Fibroblast of lung (primary cell): ENCODE data around the gene HPS5. TPM values are rescaled to one million over a fixed set of nuclear protein-coding genes. Genes with fewer than 3 reads are reported as not detected.

Source experiments
- DNase-seq, 2 donors: peaks; one replicate each; pipeline versions ENCODE4 v3.0.0 to v3.0.0-alpha.2; 2010; ENCODE audit warnings: low read depth in 2 of 2
- H2AFZ ChIP-seq: 2 replicates; pipeline ENCODE4 v1.5.1; 2012; ENCODE audit warnings: low read length, control low read depth, inconsistent platforms
- H3K27ac ChIP-seq: 2 replicates; pipeline ENCODE4 v1.5.1; 2011; ENCODE audit warnings: low read length, control low read depth; ENCODE audit not compliant: insufficient read depth
- H3K27me3 ChIP-seq: 2 replicates; pipeline ENCODE4 v1.5.1; 2011; ENCODE audit warnings: mild to moderate bottlenecking, low read length; ENCODE audit not compliant: control insufficient read depth, insufficient read depth
- H3K36me3 ChIP-seq: 2 replicates; pipeline ENCODE4 v1.5.1; 2011; ENCODE audit warnings: low read length; ENCODE audit not compliant: control insufficient read depth, insufficient read depth
- H3K4me1 ChIP-seq: 2 replicates; pipeline ENCODE4 v1.5.1; 2011; ENCODE audit warnings: low read length; ENCODE audit not compliant: control insufficient read depth, insufficient read depth; ENCODE audit errors: extremely low read depth
- H3K4me2 ChIP-seq: 2 replicates; pipeline ENCODE4 v1.5.1; 2011; ENCODE audit warnings: low read length, control low read depth; ENCODE audit not compliant: insufficient read depth; ENCODE audit errors: extremely low read depth
- H3K4me3 ChIP-seq, 4 experiments: fragments of 200-600 bp in 1 of 4; sonication (generic) in 1 of 4; replicated peaks in 1 of 4; 2 replicates each; pipeline ENCODE4 v1.5.1; 2011 to 2016; ENCODE audit warnings: low read length in 4 of 4, low read depth in 3 of 4, mild to moderate bottlenecking in 3 of 4, control low read depth in 2 of 4, inconsistent platforms in 1 of 4, mixed read lengths in 1 of 4; ENCODE audit not compliant: insufficient read depth in 1 of 4; ENCODE audit errors: control extremely low read depth in 1 of 4
- H3K79me2 ChIP-seq: 2 replicates; pipeline ENCODE4 v1.5.1; 2012; ENCODE audit warnings: mild to moderate bottlenecking, low read length, inconsistent platforms; ENCODE audit not compliant: control insufficient read depth, insufficient read depth
- H3K9ac ChIP-seq: 2 replicates; pipeline ENCODE4 v1.5.1; 2011; ENCODE audit warnings: mild to moderate bottlenecking, low read length, control low read depth; ENCODE audit not compliant: insufficient read depth
- H3K9me3 ChIP-seq: 2 replicates; pipeline ENCODE4 v1.5.1; 2012; ENCODE audit warnings: low read depth, low read length; ENCODE audit not compliant: control insufficient read depth, insufficient read depth
- H4K20me1 ChIP-seq: 2 replicates; pipeline ENCODE4 v1.5.1; 2011; ENCODE audit warnings: low read length; ENCODE audit not compliant: control insufficient read depth, insufficient read depth; ENCODE audit errors: extremely low read depth
- CTCF ChIP-seq, 2 donors: IDR thresholded peaks in 1 of 2; conservative IDR thresholded peaks in 1 of 2; 1 replicate in 1 of 2; 2 replicates in 1 of 2; pipeline ENCODE4 v1.5.1; 2011 to 2012; ENCODE audit warnings: low read length in 2 of 2, control low read depth in 1 of 2, inconsistent platforms in 1 of 2, low read depth in 1 of 2, mild to moderate bottlenecking in 1 of 2
- EZH2 ChIP-seq: IDR thresholded peaks from 2 replicates; pipeline ENCODE4 v1.5.1; 2012; ENCODE audit warnings: low read length, control low read depth, mild to moderate bottlenecking; ENCODE audit errors: missing control alignments
- polyA plus RNA-seq, 2 donors: library from polyadenylated mRNA; depleted of rRNA in 1 of 2; stranded (reverse) in 1 of 2; unstranded in 1 of 2; fragments of >200 nt; gene quantifications; 2 replicates each; pipeline ENCODE4 v1.2.1, GENCODE V29; 2011 to 2012; ENCODE audit warnings: missing spikeins in 1 of 2
- total RNA-seq: library from RNA; depleted of rRNA; stranded (reverse); fragments of >200 nt; gene quantifications from 2 replicates; pipeline ENCODE4 v1.2.1, GENCODE V29; 2014

Gene HPS5
- total and polyA plus RNA-seq, 2 donors (not counting 1 experiment from before 2014, with no cell fraction given): 15.6 to 44.1 TPM

GRCh38 chr11:18365741-18366140 lies 43.8 kb upstream of the HPS5 start:
- Histone ChIP-seq H3K4me1 (no peaks in the 10 kb centered on the region), H3K79me2 (no peaks in the 10 kb centered on the region), H4K20me1 (no peaks in the 10 kb centered on the region), H3K4me3 (no peak overlapping the region), H2AFZ (no peak overlapping the region), H3K27me3 (no peaks in the 10 kb centered on the region), H3K27ac (no peak overlapping the region), H3K4me2 (no peak overlapping the region), H3K9ac (no peak overlapping the region), H3K36me3 (peaks cover 1% of the 10 kb centered on the region), H3K9me3 (no peaks in the 10 kb centered on the region)
- DNase-seq: no peak
- TF ChIP-seq CTCF (conservative IDR thresholded peaks at IDR 0.05 in 1 of 2, IDR thresholded peaks at IDR 0.05 in 1 of 2; ENCODE audit: low read depth in 1 of 2, low read length in 2 of 2): no peak
- no peak for TF ChIP-seq EZH2

- no peaks in the 10 kb centered on the region for H3K9me3 ChIP-seq
- peaks cover 6% of the 10 kb centered on the region for H3K36me3 ChIP-seq
- no peaks in the 10 kb centered on the region for H4K20me1 ChIP-seq
- H3K4me3 ChIP-seq: no peak overlapping the region
- no peak overlapping the region for H3K27ac ChIP-seq
- H2AFZ ChIP-seq: no peak overlapping the region
- DNase-seq: no peak
- H3K79me2 ChIP-seq: no peaks in the 10 kb centered on the region
- no peaks in the 10 kb centered on the region for H3K27me3 ChIP-seq
- no peak for TF ChIP-seq EZH2
- no peak for TF ChIP-seq CTCF (conservative IDR thresholded peaks at IDR 0.05 in 1 of 2, IDR thresholded peaks at IDR 0.05 in 1 of 2; ENCODE audit: low read depth in 1 of 2, low read length in 2 of 2)
- no peak overlapping the region for H3K9ac ChIP-seq
- H3K4me2 ChIP-seq: no peak overlapping the region
- no peaks in the 10 kb centered on the region for H3K4me1 ChIP-seq
These were observed 42.6 kb upstream of the HPS5 start for GRCh38 chr11:18364495-18365073.

GRCh38 chr11:18361154-18361553 lies 39.2 kb upstream of the HPS5 start:
- Histone ChIP-seq H3K4me2 (no peak overlapping the region), H3K4me1 (no peaks in the 10 kb centered on the region), H3K36me3 (peaks cover 7% of the 10 kb centered on the region), H3K79me2 (no peaks in the 10 kb centered on the region), H2AFZ (no peak overlapping the region), H3K9ac (no peak overlapping the region), H4K20me1 (no peaks in the 10 kb centered on the region), H3K9me3 (no peaks in the 10 kb centered on the region), H3K4me3 (no peak overlapping the region), H3K27ac (no peak overlapping the region), H3K27me3 (no peaks in the 10 kb centered on the region)
- no peak for TF ChIP-seq CTCF (conservative IDR thresholded peaks at IDR 0.05 in 1 of 2, IDR thresholded peaks at IDR 0.05 in 1 of 2; ENCODE audit: low read depth in 1 of 2, low read length in 2 of 2)
- no peak for TF ChIP-seq EZH2
- no peak for DNase-seq
